NT2/D1 (cell line): ENCODE measurements around the gene UGT1A3.

ENCODE experiments used
- YY1 ChIP-seq: IDR thresholded peaks from 2 replicates; pipeline ENCODE4 v1.6.1; 2011; ENCODE audit not compliant: insufficient read length, insufficient read depth
- ZNF274 ChIP-seq: IDR thresholded peaks from 2 replicates; pipeline ENCODE4 v1.6.1; 2011; ENCODE audit warnings: mild to moderate bottlenecking, low read depth, low read length

GRCh38 chr2:233799087-233799665 is 70.3 kb downstream of the UGT1A3 start:
- no peak for TF ChIP-seq YY1
- TF ChIP-seq ZNF274 = no peak
